Measurements from ENCODE around the gene PKP4. TPM values are rescaled to one million over a fixed set of nuclear protein-coding genes. Genes with fewer than 3 reads are reported as not detected.
"Not testable (repeated sequence)": the region's sequence is repeated elsewhere in the genome, so short reads cannot be mapped to it uniquely, and the experiment has no call there.

PKP4 gene
- total RNA-seq, 1 donor: 33.3 TPM

DNA sequence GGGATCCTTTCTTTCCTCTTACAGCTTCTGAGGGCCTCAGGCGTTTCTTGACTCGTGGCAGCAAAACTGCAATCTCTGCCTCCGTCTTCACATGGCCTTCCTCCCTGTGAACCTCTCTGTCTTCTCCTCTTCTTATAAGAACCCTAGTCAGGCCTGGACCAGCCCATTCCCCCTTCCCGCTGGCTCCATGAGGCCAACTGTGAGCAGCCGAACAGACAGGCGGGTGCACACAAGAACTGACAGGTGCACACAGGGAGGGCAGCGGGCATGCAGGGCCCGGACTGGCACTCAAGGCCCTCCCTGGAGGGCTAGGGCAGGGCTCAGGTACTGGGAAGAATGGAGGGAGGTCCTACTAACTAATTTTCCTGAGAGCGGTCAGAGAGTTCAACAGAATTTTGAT lies 246.0 kb downstream of the PKP4 start:
- no peak for DNase-seq (ENCODE audit: low read depth)
- no peak overlapping the region for H3K4me3 ChIP-seq (ENCODE audit: low read depth, low read length)

DNA sequence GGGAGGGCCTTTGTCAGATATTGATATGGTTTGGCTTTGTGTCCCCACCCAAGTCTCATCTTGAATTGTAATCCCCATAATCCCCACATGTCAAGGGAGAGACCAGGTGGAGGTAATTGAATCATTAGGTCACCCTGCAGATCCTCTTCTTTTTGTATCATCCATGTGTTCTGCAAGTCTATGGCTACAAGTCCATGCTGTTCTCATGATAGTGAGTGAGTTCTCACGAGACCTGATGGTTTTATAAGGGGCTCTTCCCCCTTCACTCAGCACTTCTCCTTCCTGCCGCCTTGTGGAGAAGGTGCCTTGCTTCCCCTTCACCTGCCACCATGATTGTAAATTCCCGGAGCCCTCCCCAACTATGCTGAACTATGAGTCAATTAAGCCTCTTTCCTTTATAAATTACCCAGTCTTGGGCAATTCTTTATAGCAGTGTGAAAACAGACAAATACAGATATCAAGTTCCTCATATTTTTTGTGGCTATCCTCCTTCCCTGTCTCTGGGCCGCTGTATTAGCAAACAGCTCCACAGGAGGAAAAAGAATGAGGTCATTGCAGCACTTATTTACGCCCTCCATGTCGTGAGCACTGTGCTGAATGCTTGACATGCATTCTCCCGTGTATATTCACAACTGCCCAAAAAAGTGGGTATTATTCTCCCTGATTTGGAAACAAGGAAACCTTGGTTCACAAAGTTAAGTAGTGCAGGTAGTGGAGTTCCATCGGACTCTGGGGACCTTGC lies 248.1 kb downstream of the PKP4 start:
- not testable (repeated sequence) for DNase-seq (ENCODE audit: low read depth); H3K4me3 ChIP-seq (ENCODE audit: low read depth, low read length)

More for the DNA sequence above, 246.0 kb downstream of the PKP4 start:
- TF ChIP-seq, protein P1, sequence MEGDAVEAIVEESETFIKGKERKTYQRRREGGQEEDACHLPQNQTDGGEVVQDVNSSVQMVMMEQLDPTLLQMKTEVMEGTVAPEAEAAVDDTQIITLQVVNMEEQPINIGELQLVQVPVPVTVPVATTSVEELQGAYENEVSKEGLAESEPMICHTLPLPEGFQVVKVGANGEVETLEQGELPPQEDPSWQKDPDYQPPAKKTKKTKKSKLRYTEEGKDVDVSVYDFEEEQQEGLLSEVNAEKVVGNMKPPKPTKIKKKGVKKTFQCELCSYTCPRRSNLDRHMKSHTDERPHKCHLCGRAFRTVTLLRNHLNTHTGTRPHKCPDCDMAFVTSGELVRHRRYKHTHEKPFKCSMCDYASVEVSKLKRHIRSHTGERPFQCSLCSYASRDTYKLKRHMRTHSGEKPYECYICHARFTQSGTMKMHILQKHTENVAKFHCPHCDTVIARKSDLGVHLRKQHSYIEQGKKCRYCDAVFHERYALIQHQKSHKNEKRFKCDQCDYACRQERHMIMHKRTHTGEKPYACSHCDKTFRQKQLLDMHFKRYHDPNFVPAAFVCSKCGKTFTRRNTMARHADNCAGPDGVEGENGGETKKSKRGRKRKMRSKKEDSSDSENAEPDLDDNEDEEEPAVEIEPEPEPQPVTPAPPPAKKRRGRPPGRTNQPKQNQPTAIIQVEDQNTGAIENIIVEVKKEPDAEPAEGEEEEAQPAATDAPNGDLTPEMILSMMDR (IDR thresholded peaks at IDR 0.05; ENCODE audit: insufficient read depth, low read length): no peak

DNA sequence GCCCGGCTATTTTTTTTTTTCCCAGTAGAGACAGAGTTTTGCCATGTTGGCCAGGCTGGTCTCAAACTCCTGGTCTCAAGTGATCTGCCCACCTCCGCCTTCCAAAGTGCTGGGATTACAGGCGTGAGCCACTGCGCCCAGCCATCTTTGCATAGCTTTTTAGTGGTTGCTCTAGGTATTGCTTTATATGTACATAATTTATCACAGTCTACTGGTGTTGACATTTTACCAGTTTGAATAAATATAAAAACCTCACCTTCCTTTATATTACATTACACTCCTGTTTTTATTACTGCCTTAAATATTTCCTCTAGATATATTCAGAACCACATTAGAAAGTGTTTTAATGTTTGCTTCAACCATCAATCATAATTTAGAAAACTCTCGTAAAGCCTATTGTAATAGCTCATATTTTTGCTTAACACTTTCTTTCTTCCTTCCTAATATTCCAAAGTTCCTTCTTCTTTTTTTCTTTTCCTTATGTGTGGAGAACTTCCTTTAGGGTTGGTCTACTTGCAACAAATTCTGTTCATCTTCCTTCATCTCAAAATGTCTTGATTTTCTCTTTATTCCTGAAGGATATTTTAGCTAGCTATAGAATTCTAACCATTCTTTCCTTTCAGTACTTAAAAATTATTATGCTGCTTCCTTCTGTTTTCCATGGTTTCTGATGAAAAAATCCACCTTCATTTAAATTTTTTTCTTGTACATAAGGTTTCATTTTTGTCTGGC lies 256.2 kb downstream of the PKP4 start:
- no peak for DNase-seq (ENCODE audit: low read depth)
- TF ChIP-seq, protein P1 (IDR thresholded peaks at IDR 0.05; ENCODE audit: insufficient read depth, low read length): no peak
- no peak overlapping the region for H3K4me3 ChIP-seq (ENCODE audit: low read depth, low read length)

DNA sequence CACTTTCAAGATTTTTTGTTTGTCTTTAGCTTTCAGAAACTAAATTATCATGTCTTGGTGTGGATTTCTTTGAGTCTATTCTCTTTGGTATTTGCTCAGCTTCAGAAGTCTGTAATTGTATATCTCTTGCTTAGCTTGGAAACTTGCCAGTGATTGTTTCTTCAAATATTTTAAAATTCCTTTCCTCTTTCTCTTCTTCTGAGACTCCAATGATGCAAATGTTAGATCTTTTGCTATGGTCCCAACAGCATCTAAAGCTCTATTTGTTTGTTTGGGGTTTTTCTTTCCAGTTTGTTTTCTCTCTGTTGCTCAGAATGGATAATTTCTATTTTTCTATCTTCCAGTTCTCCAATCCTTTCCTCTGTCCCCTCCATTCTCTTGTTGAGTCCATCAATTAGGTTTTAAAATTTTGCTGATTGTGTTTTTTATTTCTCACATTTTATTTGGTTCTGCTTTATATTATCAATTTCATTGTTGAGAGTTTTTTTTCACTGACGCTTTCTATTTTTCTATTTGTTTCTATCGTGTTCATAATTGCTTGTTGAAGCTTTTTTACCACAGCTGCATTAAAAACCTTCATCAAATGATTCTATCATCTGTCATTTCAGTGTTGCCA lies 256.9 kb downstream of the PKP4 start:
- peak; percentile 27 for DNase-seq (ENCODE audit: low read depth)
- TF ChIP-seq, protein P1 (IDR thresholded peaks at IDR 0.05; ENCODE audit: insufficient read depth, low read length): no peak
- no peak overlapping the region for H3K4me3 ChIP-seq (ENCODE audit: low read depth, low read length)

DNA sequence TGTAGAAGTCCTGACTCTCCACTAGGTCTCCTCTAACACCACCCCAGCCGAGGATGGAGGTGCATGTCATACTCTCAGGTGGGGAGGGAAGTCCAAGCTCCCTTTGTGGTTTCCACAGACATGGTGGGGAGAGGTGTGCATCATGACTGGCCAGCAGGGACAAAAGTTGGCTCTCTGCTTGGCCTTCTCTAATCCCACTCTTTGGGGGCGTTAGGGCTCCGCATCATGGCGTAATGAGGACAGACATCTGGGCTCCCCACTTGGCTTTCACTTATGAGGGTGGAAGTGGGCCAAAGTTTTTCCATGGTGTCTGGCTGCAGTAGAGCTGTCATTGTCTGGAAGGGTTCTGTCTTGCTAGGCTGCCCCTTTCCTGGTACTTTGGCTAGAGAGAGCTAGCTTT lies 257.7 kb downstream of the PKP4 start:
- no peak overlapping the region for H3K4me3 ChIP-seq (ENCODE audit: low read depth, low read length)
- TF ChIP-seq, protein P1 (IDR thresholded peaks at IDR 0.05; ENCODE audit: insufficient read depth, low read length): no peak
- no peak for DNase-seq (ENCODE audit: low read depth)

DNA sequence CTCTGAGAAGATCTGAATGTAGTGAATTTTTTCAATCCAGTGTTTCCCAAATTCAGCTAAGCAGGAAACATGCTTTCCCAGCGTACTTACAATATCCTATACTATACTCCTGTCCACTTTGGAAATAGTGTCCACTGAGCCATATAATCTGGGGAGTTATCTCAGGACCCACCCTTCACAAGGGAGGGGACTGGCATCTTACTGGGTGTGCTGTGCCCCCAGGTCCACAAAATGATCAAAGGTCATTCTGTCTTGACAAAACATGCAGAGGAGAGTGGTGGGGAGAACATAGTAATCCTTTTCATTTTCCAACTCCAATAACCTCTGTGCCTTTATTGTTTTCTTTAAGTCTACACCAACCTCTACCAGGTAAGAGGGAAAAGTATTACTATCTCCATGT lies 258.6 kb downstream of the PKP4 start:
- TF ChIP-seq, protein P1 (IDR thresholded peaks at IDR 0.05; ENCODE audit: insufficient read depth, low read length): no peak
- H3K4me3 ChIP-seq (ENCODE audit: low read depth, low read length): no peak overlapping the region
- DNase-seq (ENCODE audit: low read depth): no peak

All from fibroblast of the aortic adventitia (primary cell).